ENCODE data around the gene PRUNE2.

DNA sequence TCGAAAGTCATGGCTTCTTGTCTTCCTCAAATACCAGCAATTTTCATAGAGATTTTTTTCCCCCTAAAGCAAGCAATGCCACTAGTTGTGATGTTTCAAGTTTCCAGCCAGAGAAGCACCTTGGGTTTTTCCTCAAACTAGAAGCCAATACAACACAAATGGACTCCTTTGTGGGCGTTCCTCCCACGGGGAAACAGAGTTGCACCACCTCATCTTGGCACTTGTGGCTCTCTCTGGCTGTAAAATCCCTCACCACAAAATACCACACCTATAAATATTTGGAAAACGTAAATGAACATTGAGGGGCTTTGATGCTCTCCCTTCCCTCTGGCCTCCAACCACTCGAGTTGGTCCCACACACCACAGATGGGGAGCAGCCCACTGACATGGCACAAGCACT lies 208.8 kb downstream of the PRUNE2 start:
- TF ChIP-seq, protein P1, sequence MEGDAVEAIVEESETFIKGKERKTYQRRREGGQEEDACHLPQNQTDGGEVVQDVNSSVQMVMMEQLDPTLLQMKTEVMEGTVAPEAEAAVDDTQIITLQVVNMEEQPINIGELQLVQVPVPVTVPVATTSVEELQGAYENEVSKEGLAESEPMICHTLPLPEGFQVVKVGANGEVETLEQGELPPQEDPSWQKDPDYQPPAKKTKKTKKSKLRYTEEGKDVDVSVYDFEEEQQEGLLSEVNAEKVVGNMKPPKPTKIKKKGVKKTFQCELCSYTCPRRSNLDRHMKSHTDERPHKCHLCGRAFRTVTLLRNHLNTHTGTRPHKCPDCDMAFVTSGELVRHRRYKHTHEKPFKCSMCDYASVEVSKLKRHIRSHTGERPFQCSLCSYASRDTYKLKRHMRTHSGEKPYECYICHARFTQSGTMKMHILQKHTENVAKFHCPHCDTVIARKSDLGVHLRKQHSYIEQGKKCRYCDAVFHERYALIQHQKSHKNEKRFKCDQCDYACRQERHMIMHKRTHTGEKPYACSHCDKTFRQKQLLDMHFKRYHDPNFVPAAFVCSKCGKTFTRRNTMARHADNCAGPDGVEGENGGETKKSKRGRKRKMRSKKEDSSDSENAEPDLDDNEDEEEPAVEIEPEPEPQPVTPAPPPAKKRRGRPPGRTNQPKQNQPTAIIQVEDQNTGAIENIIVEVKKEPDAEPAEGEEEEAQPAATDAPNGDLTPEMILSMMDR (IDR thresholded peaks at IDR 0.05; ENCODE audit: poor library complexity), result no peak
- no peak for TF ChIP-seq EZH2phosphoT487 (IDR thresholded peaks at IDR 0.05; ENCODE audit: low read depth, severe bottlenecking, unreplicated experiment)

Data from hepatocyte (in vitro differentiated cells).